ENCODE results near the gene REG4.

GRCh38 chr1:119794230-119794875 lies 16.9 kb downstream of the REG4 start:
- TF ChIP-seq CTCF (IDR thresholded peaks at IDR 0.05; ENCODE audit: extremely low read depth in 1 of 2, insufficient read depth in 1 of 2, low read depth in 1 of 2, low read length in 2 of 2) (no peak), MYC (IDR thresholded peaks at IDR 0.05; ENCODE audit: low read depth, low read length) (no peak), MAX (IDR thresholded peaks at IDR 0.05; ENCODE audit: insufficient read depth, insufficient read length) (no peak)
